Adipose tissue (tissue), 3 donors: ENCODE results near the gene MICAL3. TPM values are rescaled to one million over a fixed set of nuclear protein-coding genes. Genes with fewer than 3 reads are reported as not detected.

Experiments
- H3K27ac ChIP-seq: one replicate; pipeline ENCODE4 v1.5.1; 2013; ENCODE audit warnings: low read depth, low read length
- WGBS, 3 donors: extraction: QIAGEN DNeasy Blood & Tissue Kit; methylation state at CpG; one replicate each; pipeline ENCODE4 v1.1.7; 2013; 5-methylcytosine and 5-hydroxymethylcytosine counted together
- polyA plus RNA-seq, 3 donors: library from polyadenylated mRNA; stranded (reverse); fragments of 200-250 nt; gene quantifications; one replicate each; pipeline ENCODE4 v1.2.3, GENCODE V29; 2013
- donor health status: healthy with polysubstance abuse.
- donor health status: Bipolar disorder and iron deficiency.
- donor health status: healthy.

MICAL3 gene
- polyA plus RNA-seq, 3 donors = 7.9 to 12.1 (median 11.7) TPM

DNA sequence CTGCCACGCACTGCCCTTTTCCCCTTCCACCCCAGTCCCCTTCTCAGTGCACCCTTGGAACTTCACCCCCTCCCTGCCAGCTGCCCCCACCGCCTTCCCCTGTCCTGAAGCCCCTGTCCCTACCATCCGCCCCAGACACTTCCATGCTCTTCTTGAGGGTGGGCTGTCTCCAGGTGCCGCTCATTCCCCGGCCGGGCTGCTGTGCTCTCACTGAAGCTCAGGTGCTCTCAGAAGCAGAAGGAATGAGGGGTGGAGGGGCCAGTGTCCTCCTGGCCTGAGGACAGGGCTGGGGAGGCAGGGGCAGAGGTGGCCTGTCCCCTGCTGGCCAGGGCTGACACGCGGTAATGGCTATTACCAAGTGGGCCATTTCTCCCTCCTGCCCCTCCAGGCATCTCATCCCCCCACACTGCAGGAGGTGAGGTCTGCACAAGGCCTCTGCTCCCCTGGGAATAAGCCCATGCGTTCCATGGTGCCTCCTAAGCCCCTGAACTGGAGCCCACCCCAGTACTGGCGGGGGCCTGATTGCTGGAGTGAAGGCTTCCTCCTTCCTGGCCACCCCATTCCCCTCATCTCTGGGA lies 243.5 kb downstream of the MICAL3 start:
- no peak overlapping the region for H3K27ac ChIP-seq
- WGBS, 3 donors = 75 to 83% (median 83%) methylated on average over 9 to 10 of the region's 10 CpGs

DNA sequence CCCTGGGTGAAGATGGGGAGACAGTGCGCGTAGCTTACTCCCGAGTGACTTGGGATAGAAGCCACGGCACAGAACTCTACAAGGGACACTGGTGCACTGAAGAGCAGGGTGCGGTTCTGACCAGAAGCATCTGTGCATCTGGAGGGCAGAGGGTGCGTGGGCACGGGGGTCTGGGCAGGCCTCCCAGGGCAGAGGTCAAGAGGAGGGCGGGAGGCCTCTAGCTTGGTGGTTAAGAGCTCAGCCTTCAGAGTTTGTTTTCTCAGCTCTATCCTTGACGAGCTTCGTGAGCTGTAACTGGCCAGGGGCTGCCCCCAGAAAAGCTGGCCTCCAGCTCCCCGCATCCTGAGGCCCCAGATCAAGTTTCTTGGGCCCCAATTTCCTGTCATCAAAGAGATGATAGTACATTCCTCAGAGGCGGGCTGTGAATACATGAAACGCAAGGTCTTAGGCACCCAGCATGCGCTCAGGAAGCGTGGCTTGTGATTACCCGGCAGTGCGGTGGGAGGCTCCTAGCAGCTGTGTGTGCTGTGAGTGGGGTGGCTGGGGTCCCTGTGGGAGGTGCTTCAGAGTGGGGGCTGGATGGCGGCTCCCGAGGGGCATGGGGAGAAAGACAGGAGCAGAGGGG lies 244.1 kb downstream of the MICAL3 start:
- H3K27ac ChIP-seq = no peak overlapping the region
- WGBS, 3 donors = 75 to 84% (median 80%) methylated on average over 17 to 19 of the region's 19 CpGs

DNA sequence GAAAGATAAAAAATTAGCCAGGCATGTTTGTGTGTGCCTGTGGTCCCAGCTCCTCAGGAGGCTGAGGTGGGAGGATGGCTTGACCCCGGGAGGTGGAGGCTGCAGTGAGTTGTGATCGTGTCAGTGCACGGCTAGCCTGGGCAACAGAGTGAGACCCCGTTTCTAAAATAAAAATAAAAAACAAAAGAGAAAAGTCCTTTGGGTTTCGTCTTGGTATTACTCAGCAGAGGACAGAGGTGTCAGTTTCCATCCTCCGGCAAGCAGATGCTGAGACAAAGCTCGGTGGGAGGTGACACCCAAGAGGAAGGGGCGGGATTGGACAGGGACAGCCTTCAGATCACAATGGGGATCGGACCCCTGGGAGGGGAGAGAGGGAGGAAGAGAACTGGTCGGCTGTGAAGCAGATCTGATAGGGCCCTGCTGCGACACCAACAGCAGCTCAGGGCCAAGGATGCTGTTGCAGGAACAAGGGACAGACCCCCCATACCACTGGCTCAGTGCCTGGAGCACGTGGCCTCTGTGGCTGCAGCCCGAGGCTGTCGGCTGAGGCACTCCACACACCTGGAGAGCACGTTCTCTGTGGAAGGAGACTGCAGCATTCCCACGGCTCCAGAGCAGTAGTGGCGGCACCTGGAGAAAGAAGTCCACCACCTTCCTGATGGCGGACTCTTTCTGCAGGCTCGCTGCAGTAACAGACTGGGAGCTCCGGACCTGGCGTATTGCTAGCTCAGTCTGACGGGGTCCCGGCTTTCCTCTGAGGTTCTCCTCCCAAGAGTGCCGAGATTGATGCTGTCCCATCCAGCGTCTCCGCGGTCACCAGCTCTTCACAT lies 244.9 kb downstream of the MICAL3 start:
- no peak overlapping the region for H3K27ac ChIP-seq
- WGBS, 3 donors = 67 to 77% (median 76%) methylated on average over 27 of the region's 27 CpGs

DNA sequence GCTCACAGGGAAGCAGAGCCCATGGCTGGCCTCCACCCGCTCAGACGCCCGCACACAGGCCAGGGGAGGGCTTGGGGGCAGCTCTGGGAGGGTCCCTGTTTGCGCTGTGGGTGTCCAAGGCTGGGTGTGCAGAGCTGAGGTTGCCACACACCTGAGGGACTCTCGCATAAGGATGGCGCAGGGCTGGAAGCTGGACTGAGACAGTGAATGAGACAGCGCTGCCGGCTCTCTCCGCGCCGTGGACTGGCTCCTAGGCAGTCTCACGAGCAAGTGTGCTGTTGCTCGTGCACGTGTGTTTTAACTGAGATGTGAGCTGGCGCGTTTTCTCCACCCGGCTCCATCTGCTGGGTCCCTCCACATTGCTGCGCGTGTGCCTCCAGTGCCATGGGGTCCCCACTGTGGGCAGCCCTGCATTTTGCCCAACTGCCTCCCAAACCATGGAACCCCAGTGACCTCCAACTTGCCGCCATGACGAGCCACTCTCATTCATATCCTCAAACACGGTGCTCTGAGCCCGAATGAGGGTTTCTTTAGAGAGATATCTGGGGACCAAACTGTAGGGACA lies 245.9 kb downstream of the MICAL3 start:
- H3K27ac ChIP-seq = no peak overlapping the region
- WGBS, 3 donors = 93 to 96% (median 94%) methylated on average over 23 of the region's 23 CpGs

DNA sequence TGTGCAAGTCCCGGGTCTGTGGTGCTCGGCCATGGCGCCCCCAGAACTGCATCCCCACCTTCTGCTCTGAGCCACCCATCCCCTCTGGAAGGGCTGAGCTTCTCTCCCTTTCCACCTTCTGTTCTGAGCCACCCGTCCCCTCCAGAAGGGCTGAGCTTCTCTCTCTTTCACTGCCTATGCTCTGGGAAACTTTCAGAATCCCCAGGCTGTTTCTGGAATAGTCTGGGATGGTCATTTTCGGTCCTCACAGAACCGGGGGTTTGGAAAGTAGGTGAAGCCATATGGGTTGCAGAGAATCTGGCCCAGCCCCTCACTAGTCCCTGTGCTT lies 246.7 kb downstream of the MICAL3 start:
- WGBS, 3 donors = 44 to 65% (median 54%) methylated on average over 6 of the region's 6 CpGs
- H3K27ac ChIP-seq = no peak overlapping the region

DNA sequence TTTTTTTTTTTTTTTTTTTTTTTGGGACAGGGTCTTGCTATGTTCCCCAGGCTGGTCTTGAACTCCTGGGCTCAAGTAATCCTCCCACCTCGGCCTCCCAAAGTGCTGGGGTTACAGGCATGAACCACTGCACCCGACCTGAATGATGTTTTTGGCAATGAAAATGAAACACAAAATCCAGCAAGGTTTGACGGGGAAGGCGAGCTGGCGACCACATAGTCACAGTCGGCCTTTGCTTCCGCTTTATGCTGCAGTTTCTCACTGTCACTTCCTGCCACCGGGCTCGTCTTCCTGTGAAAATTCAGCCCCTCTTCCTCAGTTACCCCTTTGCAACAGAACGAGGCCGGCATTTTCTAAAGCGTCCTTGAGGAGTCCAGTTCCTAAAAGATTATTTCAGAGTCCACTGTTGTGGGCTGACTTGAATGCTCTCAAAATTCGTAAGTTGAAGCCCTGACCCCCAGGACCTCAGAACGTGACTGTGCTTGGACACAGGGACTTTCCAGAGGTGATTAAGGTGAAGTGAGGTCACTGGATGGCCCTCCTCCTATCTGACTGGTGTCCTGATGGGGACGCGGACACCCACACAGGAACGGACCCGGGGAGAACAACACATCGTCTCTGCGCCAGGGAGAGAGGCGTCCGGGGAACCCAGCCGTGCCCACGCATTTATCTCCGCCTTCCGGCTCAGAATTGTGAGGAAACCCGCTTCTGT lies 247.2 kb downstream of the MICAL3 start:
- 28 to 59% (median 32%) methylated on average over 27 of the region's 27 CpGs for WGBS, 3 donors

DNA sequence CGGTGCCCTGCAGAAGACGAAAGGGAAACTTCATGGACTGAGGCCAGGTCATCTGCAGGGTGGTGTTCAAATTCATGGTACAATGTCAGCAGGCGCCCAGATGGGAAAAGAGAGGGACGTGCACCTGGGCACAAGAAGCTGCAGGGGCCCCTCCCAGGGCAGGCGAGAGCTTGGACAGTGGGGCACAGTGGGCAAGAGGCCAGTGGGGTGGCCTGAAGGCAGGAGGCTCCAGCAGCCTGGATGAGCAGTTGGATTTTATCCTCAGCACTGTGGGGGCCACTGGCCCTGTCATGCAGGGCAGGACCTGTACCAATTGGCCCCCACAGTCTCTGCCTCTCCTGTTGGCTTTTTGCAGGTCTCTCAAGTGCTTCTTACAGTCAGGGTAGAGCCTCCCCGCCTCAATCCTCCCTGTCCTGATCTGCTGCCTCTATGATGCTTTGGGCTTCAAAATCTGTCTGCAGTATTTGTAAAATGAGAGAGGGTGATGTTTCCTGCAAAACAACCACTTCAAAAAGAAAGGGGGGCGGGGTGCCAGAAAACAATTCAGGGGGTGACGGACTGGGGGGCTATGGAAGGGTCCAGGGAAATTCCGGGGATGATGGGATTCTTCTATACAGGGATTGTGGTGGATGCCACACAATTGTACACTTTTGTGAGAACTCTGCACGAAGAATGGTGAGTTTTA lies 248.4 kb downstream of the MICAL3 start:
- no peak overlapping the region for H3K27ac ChIP-seq
- WGBS, 3 donors = 76 to 89% (median 81%) methylated on average over 10 of the region's 10 CpGs

More for the DNA sequence above, 247.2 kb downstream of the MICAL3 start:
- H3K27ac ChIP-seq = no peak overlapping the region

DNA sequence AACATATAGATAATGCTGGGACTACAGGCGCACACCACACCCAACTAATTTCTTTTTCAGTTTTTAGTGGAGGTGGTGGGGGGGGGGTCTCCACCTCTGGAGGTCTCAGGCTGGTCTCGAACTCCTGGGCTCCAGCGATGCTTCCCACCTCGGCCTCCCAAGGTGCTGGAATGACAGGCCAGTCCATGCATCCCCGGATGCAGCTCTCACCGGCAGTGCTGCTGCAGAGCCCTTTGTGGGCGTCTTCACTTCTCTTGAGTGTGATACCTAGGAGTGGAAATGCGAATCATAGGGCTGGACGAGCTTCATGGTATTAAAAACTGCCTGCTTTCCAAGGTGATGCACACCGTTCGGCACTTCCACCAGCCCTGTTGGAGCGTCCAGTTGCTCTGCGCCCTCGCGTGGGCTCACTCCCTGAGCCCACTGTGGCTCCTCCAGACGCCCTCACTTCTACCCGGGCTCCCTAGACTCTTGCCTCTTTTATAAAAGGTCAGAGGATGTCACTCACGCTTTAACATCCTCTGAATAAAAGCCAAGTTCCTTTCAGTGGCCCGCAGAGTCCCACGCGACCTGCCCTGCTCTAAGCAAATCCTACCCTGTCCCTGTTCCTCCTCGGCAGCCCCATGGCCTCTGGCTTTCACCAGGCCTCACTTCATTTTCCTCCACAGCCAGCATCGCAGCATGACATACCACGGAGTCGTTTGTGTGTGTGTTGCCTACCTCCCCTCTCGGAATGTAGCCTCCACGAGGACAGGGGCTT lies 249.3 kb downstream of the MICAL3 start:
- H3K27ac ChIP-seq = no peak overlapping the region
- WGBS, 3 donors = 74 to 79% (median 77%) methylated on average over 27 of the region's 27 CpGs

DNA sequence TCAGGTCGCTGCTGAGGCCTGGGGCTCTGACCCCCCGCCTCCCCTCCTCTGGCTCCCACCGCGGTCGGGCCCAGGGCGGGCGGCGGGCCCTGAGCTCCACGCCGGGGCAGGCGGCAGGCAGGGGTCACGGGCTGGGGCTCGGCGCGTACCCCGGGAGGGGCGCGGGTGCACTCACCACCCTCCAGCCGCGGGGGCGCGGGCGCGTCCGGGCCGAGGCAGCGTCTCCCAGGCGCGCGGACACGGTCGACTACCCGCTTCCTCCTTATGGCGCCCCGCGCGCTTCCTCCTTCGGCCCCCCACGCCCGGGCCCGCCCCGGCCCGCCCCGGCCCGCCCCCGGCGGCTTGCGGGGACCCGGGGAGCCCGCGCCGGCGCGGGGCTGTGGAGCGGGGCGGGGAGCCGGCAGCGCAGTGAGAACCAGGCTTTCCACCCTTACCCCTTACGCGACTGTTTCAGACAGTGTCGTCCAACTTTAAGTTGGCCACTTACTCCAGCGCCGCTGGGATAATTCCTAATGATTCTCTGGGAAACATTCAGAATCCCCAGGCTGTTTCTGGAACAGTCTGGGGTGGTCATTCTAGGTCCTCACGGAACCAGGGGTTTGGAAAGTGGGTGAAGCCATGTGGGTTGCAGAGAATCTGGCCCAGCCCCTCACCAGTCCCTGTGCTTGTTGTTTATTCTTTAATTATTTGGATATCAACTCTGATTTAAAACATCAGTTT lies 250.0 kb downstream of the MICAL3 start, which contains the start of gene BID:
Gene BID, minus strand, starts transcription at position 264 of the 720 bp plus-strand sequence. CDS start 24,353 bp downstream, outside the sequence.
- no peak within 1 kb of the TSS for H3K27ac ChIP-seq
- whole genome bisulfite sequencing, 3 donors = 0 to 1% (median 1%) methylated on average over 36 to 62 of the region's 64 CpGs

DNA sequence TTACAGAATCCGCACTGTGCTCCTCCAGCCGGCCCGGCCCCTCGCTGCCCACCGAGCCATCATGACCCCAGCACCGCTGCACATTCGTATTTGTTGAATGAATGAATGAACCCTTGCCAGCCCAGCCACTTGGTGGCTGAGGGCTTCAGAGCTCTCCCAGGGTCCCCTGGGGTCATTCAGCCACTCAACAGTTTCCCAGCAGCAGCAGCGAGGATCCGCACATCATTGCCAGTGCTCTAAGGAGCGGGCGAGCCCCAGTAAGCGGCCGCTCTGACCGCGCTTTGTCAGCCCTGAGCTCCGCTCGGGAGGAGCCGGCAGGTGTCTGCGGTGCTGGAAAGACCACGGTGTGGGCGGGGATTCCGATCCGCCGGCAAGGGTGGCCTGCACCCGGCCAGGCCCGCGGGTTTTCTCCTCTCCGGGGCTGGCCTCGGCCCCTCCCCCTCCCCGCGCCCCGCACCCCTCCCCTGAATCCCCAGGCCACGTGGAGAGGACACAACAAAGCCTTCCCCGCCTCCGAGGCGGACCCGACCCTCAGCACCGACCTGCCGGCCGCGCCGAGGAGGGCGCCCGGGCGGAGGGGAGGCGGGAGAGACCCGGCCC lies 250.7 kb downstream of the MICAL3 start:
- no peak overlapping the region for H3K27ac ChIP-seq
- 2 to 5% (median 3%) methylated on average over 28 to 45 of the region's 47 CpGs for WGBS, 3 donors

DNA sequence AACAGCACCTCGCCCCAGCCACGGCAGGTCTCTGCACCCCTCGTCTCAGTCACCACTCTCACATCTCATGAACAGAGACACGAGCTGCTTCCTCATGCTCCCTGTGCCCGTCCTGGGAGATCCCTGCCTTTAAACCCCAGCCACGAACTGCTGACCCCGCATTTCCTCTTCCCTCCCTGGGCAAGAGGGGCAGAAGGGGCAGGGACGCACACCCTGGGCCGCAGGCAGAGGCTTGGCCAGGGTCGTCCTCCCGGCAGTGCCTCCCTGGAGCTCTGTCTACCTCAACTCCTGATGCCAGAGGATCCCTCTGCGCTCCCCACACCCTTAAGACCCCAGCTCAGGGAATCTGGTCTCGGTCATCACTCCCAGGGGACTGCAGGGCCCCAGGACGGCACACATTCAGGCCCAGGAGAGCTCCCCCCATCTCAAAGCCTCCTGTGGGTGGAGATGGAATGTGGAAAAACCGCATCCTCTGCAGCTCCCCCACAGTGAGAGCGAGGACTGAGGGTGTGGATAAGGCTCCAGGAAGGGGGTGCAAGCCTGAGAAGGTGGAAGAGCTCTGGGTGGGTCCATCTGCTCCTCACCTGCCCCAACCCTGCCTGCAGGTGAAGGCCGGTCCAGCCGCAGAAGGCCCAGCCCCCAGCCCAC lies 251.3 kb downstream of the MICAL3 start:
- WGBS, 3 donors = 41 to 63% (median 44%) methylated on average over 17 to 18 of the region's 18 CpGs
- H3K27ac ChIP-seq = no peak overlapping the region

DNA sequence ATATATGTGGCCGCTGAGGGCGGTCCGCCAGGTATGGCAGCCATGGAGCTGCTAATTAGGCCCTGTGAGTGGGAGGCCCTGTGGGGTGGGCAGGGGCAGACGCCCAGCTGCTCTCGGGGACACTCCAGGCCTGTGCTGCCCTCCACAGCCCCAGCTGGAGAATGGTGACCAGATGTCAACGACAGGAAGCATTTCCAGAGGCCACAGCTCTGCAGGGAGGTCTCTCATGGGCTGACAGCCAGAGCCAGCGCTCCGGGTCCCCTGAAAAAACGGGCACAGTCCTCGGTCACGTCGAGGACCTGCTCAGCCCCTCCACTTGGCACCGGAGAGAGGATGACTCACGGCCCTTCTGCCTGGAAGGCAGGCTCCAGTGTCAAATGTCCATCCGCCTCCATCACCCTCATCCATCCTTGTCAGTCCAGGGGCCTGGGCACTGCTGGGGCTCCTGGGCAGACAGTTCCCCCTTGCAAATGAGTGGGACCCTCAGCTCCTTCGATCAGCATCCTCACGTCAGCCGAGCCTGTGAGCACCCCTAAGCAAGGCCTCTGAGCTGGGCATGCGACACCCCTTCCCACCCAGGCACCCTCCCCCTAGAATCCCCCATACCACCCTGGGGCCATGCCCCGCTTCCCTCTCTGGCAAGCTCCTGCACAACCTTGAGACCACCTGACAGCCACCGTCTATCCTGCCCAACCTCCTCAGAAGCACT lies 252.0 kb downstream of the MICAL3 start:
- H3K27ac ChIP-seq = no peak overlapping the region
- WGBS, 3 donors = 76 to 86% (median 79%) methylated on average over 21 of the region's 21 CpGs

DNA sequence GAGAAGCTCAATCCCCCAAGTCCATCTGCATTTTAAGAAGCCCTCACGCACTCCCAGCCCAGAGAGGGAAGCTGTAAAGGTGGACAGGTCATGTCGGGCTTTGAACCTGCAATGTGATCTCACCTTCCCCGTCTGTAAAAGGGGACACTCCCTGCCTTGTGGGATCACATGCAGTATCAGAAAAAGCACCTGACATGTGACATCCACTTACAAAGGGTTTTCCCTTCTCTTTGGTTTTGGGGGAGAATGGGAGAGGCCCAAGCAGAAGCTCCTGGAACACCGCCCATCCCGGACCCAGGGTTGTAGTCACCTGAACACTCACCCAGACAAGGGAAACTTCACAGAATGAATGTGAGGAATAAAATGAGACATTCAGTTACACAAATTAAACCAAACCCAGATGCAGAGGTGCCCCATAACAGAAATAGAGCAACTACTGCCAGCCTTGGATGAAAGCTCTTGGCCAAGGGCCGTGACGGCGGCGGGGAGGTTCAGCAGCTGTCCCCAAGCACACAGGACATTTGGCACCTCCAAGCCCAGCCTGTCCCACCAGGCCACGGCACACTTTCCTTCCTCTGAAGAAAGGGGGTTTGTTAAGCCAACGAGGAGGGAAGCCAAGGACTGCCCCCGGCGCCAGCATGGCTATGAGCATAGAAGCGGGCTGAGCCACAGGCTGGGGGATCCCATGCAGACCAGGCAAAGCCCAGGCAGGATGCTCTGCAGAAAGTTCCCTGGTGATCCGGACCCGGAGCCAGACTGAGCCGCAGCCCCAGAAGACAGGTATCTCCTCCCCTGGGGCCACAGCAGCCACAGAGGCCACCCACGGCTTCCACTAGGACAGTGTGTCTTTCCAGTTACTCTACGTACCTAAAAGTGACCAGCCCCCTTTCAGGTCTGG lies 253.9 kb downstream of the MICAL3 start:
- WGBS, 3 donors = 86 to 88% (median 88%) methylated on average over 19 of the region's 19 CpGs

DNA sequence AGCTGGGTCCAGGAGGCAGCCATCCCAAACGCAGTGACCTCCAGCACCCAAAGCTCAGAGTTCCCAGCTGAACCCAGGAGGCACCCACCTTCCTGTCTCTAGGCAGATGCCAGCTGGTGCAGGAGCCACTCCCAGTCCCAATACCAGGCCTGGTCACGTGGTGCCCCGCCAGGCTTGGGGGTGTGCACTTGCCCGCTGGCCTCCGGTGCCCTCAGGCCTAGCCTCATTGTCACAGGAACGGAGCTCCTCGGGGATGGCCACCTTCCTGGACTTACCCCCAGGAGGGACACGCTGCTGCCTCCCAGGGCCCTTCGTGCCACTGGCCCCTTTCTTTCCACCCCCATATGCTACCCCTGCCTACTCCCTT lies 254.7 kb downstream of the MICAL3 start:
- no peak overlapping the region for H3K27ac ChIP-seq
- 84 to 90% (median 87%) methylated on average over 9 of the region's 9 CpGs for WGBS, 3 donors

More for the DNA sequence above, 253.9 kb downstream of the MICAL3 start:
- no peak overlapping the region for H3K27ac ChIP-seq
